HG03095 (cell line): Measurements from ENCODE around the gene OS9.
A peak's percentile ranks its signal among the peaks of the same experiment; 100 is the strongest.
"Not testable (repeated sequence)": the region's sequence is repeated elsewhere in the genome, so short reads cannot be mapped to it uniquely, and the experiment has no call there.

Experiments
- ATAC-seq: cut with Tn5 transposase; IDR thresholded peaks from one replicate; pipeline ENCODE4 v1.9.1; 2021; ENCODE audit warnings: moderate library complexity; ENCODE audit not compliant: unreplicated experiment

OS9 gene, protein sequence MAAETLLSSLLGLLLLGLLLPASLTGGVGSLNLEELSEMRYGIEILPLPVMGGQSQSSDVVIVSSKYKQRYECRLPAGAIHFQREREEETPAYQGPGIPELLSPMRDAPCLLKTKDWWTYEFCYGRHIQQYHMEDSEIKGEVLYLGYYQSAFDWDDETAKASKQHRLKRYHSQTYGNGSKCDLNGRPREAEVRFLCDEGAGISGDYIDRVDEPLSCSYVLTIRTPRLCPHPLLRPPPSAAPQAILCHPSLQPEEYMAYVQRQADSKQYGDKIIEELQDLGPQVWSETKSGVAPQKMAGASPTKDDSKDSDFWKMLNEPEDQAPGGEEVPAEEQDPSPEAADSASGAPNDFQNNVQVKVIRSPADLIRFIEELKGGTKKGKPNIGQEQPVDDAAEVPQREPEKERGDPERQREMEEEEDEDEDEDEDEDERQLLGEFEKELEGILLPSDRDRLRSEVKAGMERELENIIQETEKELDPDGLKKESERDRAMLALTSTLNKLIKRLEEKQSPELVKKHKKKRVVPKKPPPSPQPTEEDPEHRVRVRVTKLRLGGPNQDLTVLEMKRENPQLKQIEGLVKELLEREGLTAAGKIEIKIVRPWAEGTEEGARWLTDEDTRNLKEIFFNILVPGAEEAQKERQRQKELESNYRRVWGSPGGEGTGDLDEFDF

GRCh38 chr12:57693659-57694458, at the start of gene OS9:
Gene OS9, plus strand, starts transcription at chr12:57694132. Its CDS starts 30 bp downstream, at chr12:57694162.
- ATAC-seq: peak; percentile 98

DNA sequence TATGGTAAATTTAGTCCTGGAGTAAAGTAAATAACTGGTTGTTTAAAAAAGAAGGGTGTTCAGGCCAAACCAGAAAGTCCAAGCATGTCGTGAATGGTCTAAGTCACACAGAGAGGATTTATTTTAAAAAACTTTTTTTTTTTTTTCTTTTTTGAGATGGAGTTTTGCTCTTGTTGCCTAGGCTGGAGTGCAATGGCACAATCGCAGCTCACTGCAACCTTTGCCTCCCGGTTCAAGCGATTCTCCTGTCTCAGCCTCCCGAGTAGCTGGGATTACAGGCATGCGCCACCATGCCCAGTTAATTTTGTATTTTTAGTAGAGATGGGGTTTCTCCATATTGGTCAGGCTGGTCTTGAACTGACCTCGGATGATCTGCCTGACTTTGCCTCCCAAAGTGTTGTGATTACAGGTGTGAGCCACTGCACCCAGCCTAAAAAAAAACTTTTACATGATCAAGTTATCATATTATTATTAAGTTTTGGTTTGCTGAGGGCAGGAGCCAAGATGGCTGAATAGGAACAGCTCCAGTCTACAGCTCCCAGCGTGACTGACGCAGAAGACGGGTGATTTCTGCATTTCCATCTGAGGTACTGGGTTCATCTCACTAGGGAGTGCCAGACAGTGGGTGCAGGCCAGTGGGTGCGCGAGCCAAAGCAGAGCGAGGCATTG, 47.8 kb upstream of the OS9 start:
- ATAC-seq: not testable (repeated sequence)

DNA sequence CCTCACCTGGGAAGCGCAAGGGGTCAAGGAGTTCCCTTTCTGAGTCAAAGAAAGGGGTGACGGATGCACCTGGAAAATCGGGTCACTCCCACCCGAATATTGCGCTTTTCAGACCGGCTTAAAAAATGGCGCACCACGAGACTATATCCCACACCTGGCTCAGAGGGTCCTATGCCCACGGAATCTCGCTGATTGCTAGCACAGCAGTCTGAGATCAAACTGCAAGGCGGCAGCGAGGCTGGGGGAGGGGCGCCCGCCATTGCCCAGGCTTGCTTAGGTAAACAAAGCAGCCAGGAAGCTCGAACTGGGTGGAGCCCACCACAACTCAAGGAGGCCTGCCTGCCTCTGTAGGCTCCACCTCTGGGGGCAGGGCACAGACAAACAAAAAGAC, 47.3 kb upstream of the OS9 start:
- ATAC-seq: not testable (repeated sequence)

DNA sequence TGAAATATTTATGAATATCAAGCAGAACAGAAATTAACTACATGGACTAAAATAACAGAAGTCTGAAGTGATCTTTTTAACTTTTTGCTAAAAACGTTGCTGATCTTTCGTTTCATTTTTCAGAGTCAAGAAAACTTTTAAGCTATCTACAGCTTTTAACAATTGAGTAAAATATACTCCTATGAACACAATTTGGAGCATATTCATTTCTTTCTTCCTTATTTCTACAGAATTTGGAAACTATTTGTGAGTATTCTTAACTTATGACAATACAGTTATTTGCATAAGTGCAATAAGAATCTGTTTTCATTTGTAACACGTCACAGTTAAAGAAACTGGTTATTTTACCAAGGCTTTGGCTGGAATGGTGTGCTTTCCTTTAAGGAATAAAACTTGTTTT, 39.9 kb upstream of the OS9 start:
- ATAC-seq: no peak

DNA sequence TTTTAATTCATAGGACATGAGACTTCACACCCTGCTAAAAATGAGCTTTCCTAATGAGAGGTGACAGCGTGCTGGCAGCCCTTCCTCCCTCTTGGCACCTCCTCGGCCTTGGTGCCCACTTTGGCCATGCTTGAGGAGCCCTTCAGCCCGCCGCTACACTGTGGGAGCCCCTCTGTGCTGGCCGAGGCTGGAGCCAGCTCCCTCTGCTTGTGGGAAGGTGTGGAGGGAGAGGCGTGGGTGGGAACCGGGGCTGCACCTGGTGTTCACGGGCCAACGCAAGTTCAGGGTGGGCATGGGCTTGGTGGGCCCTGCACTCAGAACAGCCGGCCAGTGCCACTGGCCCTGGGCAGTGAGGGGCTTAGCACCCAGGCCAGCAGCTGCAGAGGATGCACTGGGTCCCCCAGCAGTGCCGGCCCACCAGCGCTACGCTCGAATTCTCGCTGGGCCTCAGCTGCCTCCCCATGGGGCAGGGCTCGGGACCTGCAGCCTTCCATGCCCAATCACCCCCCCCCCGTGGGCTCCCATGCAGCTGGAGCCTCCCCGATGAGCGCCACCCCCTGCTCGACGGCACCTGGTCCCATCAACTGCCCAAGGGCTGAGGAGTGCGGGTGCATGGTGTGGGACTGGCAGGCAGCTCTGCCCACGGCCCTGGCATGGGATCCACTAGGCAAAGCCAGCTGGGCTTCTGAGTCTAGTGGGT, 38.2 kb upstream of the OS9 start:
- no peak for ATAC-seq

- not testable (repeated sequence) for ATAC-seq
Observed at GRCh38 chr12:57656408-57656807, 37.5 kb upstream of the OS9 start.

- ATAC-seq: no peak
Observed at GRCh38 chr12:57657744-57658143, 36.2 kb upstream of the OS9 start.

- no peak for ATAC-seq
Observed at GRCh38 chr12:57658890-57659289, 35.0 kb upstream of the OS9 start.

DNA sequence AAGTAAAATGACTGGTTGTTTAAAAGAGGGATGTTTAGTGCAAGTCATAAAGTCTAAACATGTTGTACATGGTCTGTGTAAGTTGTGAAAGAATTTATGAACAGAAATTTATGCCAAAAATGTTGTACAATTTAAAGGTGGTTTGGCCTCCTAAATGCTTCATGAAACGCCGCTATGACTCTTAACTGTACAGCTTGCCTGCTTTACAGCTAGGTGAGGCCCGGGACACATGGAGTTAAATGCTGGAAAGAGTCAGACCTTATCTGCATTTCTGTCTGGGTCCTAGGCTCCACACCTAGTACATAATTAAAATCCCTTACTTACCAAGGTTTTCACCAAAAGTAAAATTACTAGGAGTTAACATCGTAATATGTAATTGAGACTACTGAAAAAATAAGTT, 32.6 kb upstream of the OS9 start:
- no peak for ATAC-seq

GRCh38 chr12:57665066-57665820, 28.7 kb upstream of the OS9 start:
- ATAC-seq: not testable (repeated sequence)

DNA sequence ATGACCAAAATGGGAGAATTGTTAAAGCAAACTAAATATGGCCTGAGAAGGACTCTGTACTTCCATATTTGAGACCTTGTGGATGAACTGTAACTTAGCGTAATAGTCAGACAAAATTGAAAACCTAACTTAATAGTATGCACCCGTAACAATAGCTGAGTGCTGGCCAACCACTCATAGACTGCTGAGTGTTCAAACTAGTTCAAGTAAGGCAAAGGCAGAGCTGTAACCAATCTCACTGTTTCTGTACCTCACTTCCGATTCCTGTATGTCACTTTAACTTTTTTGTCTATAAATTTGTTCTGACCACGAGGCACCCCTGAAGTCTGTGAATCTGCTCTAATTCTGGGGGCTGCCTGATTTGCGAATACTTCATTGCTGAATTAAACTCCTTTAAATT, 27.0 kb upstream of the OS9 start:
- ATAC-seq: no peak

GRCh38 chr12:57669691-57670090, 24.2 kb upstream of the OS9 start:
- not testable (repeated sequence) for ATAC-seq

GRCh38 chr12:57671811-57672210, 22.1 kb upstream of the OS9 start:
- not testable (repeated sequence) for ATAC-seq

- no peak for ATAC-seq
Observed at GRCh38 chr12:57672801-57673200, 21.1 kb upstream of the OS9 start.

GRCh38 chr12:57674691-57675090, 19.2 kb upstream of the OS9 start:
- no peak for ATAC-seq

DNA sequence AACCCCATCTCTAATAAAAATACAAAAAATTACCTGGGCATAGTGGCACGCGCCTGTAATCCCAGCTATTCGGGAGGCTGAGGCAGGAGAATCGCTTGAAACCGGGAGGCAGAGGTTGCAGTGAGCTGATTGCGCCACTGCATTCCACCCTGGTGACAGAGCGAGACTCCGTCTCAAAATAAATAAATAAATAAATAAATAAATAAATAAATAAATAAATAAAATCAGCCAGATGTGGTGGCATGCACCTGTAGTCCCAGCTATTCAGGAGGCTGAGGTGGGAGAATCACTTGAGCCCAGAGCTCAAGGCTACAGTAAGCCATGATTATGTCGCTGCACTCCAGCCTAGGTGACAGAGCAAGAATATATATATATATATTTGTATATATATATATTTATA, 16.0 kb upstream of the OS9 start:
- not testable (repeated sequence) for ATAC-seq

DNA sequence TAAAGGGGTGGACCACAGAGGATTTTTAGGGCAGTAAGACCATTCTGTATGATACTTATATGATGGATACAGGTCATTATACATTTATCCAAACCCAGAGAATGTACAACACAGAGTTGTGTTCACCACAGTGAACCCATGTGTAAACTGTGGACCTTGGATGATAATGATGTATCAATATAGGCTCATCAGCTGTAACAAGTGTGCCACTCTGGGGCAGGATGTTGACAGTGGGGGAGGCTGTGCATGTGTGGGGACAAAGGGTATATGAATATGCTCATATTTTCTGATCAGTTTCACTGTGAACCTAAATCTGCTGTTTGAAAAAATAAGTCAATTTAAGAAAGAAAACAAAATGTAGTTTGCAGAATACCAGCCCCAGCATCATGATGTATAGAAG, 14.2 kb upstream of the OS9 start:
- no peak for ATAC-seq

GRCh38 chr12:57687862-57688261, 6.1 kb upstream of the OS9 start:
- ATAC-seq: no peak

DNA sequence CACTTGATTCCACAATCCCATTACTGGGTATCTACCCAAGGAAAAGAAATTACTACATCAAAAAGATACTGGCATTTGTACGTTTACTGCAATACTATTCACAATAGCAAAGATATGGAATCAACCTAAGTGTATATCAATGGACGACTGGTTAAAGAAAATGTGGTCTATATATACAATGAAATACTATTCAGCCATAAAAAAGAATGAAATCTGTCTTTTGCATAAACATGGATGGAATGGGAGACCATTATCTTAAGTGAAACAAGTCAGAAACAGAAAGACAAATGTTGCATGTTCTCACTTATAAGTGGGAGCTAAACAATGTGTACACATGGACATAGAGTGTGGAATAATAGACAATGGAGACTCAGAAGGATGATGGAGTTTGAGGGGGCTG, 5.0 kb upstream of the OS9 start:
- ATAC-seq: no peak

GRCh38 chr12:57692500-57692899, 1.4 kb upstream of the OS9 start:
- no peak for ATAC-seq
